A673 (cell line): Measurements from ENCODE around the gene CTCF. TPM values are rescaled to one million over a fixed set of nuclear protein-coding genes. Genes with fewer than 3 reads are reported as not detected.

Source experiments
- BruUV-seq: library from RNA; stranded (reverse); fragments of 400-500 nt; replicated peaks from 2 replicates; lab custom pipeline; 2021; lab: Mats Ljungman, UMichigan
- CTCF ChIA-PET: fragments of 300-600 bp; sonication (Branson Sonifier 250); formaldehyde crosslinking; loops from one replicate; lab custom pipeline; 2022; ENCODE audit warnings: antibody characterized with exemption; lab: Charles Lee
- POLR2A ChIA-PET: fragments of 300-600 bp; sonication (Branson Sonifier 250); formaldehyde crosslinking; loops from one replicate; lab custom pipeline; 2022; ENCODE audit warnings: antibody characterized with exemption; ENCODE audit not compliant: low non-redundant PET; lab: Charles Lee
- DNase-seq: peaks from one replicate; pipeline ENCODE4 v3.0.0-alpha.2; 2015; ENCODE audit warnings: low spot score
- H3K27ac ChIP-seq: fragments of 200-600 bp; sonication (generic); 2 replicates; pipeline ENCODE4 v1.5.1; 2016; ENCODE audit warnings: mixed run types, low read depth, mild to moderate bottlenecking, mixed read lengths, antibody characterized with exemption, low read length; ENCODE audit not compliant: poor library complexity, severe bottlenecking
- H3K27me3 ChIP-seq: fragments of 200-600 bp; sonication (generic); replicated peaks from 2 replicates; pipeline ENCODE4 v1.6.1; 2017; ENCODE audit warnings: mixed run types, low read depth, mild to moderate bottlenecking, mixed read lengths, antibody characterized with exemption, low read length; ENCODE audit not compliant: insufficient read depth, poor library complexity
- H3K36me3 ChIP-seq: fragments of 200-600 bp; sonication (generic); 2 replicates; pipeline ENCODE4 v1.6.1; 2016; ENCODE audit warnings: mixed run types, mild to moderate bottlenecking, mixed read lengths, antibody characterized with exemption, low read length; ENCODE audit not compliant: insufficient read depth, poor library complexity, severe bottlenecking
- H3K4me1 ChIP-seq: fragments of 200-600 bp; sonication (generic); 2 replicates; pipeline ENCODE4 v1.6.1; 2017; ENCODE audit warnings: mixed run types, mild to moderate bottlenecking, mixed read lengths, antibody characterized with exemption, low read length; ENCODE audit not compliant: insufficient read depth, poor library complexity, severe bottlenecking
- H3K4me3 ChIP-seq: fragments of 200-600 bp; sonication (generic); 2 replicates; pipeline ENCODE4 v1.5.1; 2016; ENCODE audit warnings: low read depth, mixed run types, mild to moderate bottlenecking, mixed read lengths, low read length; ENCODE audit not compliant: poor library complexity, severe bottlenecking
- H3K9me3 ChIP-seq: fragments of 200-600 bp; sonication (generic); 2 replicates; pipeline ENCODE4 v1.6.1; 2016; ENCODE audit warnings: mixed run types, low read depth, mild to moderate bottlenecking, mixed read lengths, antibody characterized with exemption, low read length; ENCODE audit not compliant: poor library complexity, severe bottlenecking
- CTCF ChIP-seq: fragments of 300-800, 200-600 bp; sonication (generic); conservative IDR thresholded peaks from 2 replicates; pipeline ENCODE4 v1.5.1; 2017; ENCODE audit warnings: low read depth, mild to moderate bottlenecking, antibody characterized with exemption, low read length, moderate library complexity, mixed read lengths
- EZH2 ChIP-seq: fragments of 200-600 bp; sonication (generic); IDR thresholded peaks from 2 replicates; pipeline ENCODE4 v1.6.1; 2017; ENCODE audit warnings: borderline replicate concordance, low read depth, mild to moderate bottlenecking, mixed read lengths, antibody characterized with exemption, low read length; ENCODE audit not compliant: poor library complexity, severe bottlenecking
- intact Hi-C: fragments of 100-400 bp; cut with micrococcal nuclease; formaldehyde crosslinking; loops from one replicate; pipeline ENCODE4 v1.10.0; 2022; ENCODE audit not compliant: unreplicated experiment
- total RNA-seq: library from RNA; stranded (reverse); gene quantifications from 2 replicates; pipeline ENCODE4 v1.2.3, GENCODE V29; 2021

CTCF gene
- total RNA-seq, 1 experiment from 2014 or later = 74.7 TPM

- POLR2A ChIA-PET = no interaction called here
- peaks cover 8% of the 10 kb centered on the region for H3K36me3 ChIP-seq
- CTCF ChIA-PET = no interaction called here
Observed at GRCh38 chr16:67579686-67580085, 17.4 kb downstream of the CTCF start.

GRCh38 chr16:67580202-67580601 is 17.9 kb downstream of the CTCF start:
- ChIA-PET POLR2A (no interaction called here), CTCF (no interaction called here)
- TF ChIP-seq CTCF (no peak), EZH2 (no peak)
- no peaks in the 10 kb centered on the region for H3K4me1 ChIP-seq
- intact Hi-C loops = no loop called here
- no peaks in the 10 kb centered on the region for H3K27me3 ChIP-seq
- no peaks in the 10 kb centered on the region for H3K9me3 ChIP-seq
- H3K4me3 ChIP-seq = no peak overlapping the region
- H3K27ac ChIP-seq = no peak overlapping the region
- BruUV-seq = no TSS peak
- peaks cover 3% of the 10 kb centered on the region for H3K36me3 ChIP-seq
- no peak for DNase-seq

More at GRCh38 chr16:67579686-67580085, 17.4 kb downstream of the CTCF start:
- no peak overlapping the region for H3K27ac ChIP-seq
- BruUV-seq = TSS peak; percentile 13
- TF ChIP-seq CTCF (no peak), EZH2 (no peak)
- H3K27me3 ChIP-seq = no peaks in the 10 kb centered on the region
- intact Hi-C loops = no loop called here
- H3K4me3 ChIP-seq = no peak overlapping the region
- no peaks in the 10 kb centered on the region for H3K4me1 ChIP-seq
- DNase-seq = no peak
- no peaks in the 10 kb centered on the region for H3K9me3 ChIP-seq

GRCh38 chr16:67593288-67593687 is 31.0 kb downstream of the CTCF start:
- H3K36me3 ChIP-seq = peaks cover 6% of the 10 kb centered on the region
- BruUV-seq = no TSS peak
- TF ChIP-seq EZH2 (no peak), CTCF (no peak)
- DNase-seq = peak; percentile 27
- no peak overlapping the region for H3K4me3 ChIP-seq
- no peak overlapping the region for H3K27ac ChIP-seq
- ChIA-PET POLR2A (no interaction called here), CTCF (no interaction called here)
- intact Hi-C loops = no loop called here
- H3K27me3 ChIP-seq = no peaks in the 10 kb centered on the region
- peaks cover 5% of the 10 kb centered on the region for H3K4me1 ChIP-seq
- H3K9me3 ChIP-seq = no peaks in the 10 kb centered on the region
